T-helper 2 cell treated with Interferon-gamma antibody and Interleukin-4, amounts not matched to agents 5 μg/mL and 100 μg/mL, for 36 hours (primary cell): ENCODE measurements around the gene CHMP6.
A peak's percentile ranks its signal among the peaks of the same experiment; 100 is the strongest.

Experiments used
- DNase-seq: peaks from one replicate; pipeline ENCODE4 v3.0.0; 2021; ENCODE audit warnings: low spot score
- H3K27ac Mint-ChIP-seq: one replicate; pipeline ENCODE4 v1.8.0; 2021; ENCODE audit warnings: mild to moderate bottlenecking, mixed read lengths
- H3K27me3 Mint-ChIP-seq: one replicate; pipeline ENCODE4 v1.8.0; 2021; ENCODE audit warnings: low read depth, mixed read lengths
- H3K36me3 Mint-ChIP-seq: one replicate; pipeline ENCODE4 v1.8.0; 2021; ENCODE audit warnings: low read depth, mixed read lengths
- H3K4me1 Mint-ChIP-seq: one replicate; pipeline ENCODE4 v1.8.0; 2021; ENCODE audit warnings: low read depth, mixed read lengths
- H3K4me3 Mint-ChIP-seq: one replicate; pipeline ENCODE4 v1.8.0; 2022; ENCODE audit warnings: mild to moderate bottlenecking, moderate library complexity, mixed read lengths
- H3K9me3 Mint-ChIP-seq: one replicate; pipeline ENCODE4 v1.8.0; 2021; ENCODE audit warnings: mixed read lengths

The CHMP6 gene

DNA sequence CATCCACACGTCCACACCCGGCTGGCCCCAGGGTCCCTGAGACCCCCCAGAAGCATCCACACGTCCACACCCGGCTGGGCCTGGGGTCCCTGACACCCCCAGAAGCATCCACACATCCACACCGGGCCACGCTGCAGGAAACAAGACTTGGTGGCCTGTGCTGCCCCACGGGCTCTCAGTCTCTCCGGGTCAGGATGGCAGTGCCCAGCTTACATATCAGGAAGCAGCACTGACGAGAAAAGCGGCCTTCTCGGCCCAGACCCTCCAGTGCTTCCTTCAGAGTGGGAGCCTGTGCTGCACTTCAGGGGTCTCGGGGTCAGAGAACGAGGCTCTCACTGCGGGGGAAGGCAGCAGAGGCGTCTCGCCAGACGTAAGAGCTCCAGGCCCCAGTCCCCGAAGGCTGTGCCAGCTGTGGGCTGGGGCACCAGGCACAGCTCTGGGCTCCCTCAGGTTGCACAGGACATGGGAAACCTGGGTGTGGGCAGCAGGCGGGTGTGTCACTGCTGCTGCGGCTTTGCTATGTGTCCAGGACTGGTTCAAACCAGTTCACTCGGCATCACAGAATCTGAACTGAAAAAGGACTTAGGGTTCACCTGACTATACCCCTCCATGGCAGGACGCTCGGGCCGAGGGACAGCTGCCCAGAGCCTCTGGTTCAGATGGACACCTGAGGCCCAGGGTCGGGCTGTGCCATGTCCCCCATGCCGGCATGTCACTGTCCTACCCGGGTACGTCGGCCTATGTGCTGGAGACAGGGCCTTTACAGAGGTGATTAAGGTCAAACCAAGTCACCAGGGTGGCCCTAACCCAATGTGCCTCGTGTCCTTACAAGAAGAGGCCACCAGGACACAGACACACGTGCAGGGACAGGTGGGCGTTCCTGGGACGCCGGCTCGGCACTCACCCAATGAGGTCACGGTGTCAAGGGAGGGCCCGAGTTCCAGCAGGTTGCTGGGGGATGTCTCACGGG is 40.2 kb upstream of the CHMP6 start:
- Mint-ChIP-seq H3K36me3 (peaks cover 31% of the 10 kb centered on the region), H3K4me1 (no peaks in the 10 kb centered on the region), H3K4me3 (no peak overlapping the region), H3K9me3 (no peaks in the 10 kb centered on the region), H3K27ac (peak overlapping the region; percentile 45), H3K27me3 (no peaks in the 10 kb centered on the region)
- DNase-seq: no peak

DNA sequence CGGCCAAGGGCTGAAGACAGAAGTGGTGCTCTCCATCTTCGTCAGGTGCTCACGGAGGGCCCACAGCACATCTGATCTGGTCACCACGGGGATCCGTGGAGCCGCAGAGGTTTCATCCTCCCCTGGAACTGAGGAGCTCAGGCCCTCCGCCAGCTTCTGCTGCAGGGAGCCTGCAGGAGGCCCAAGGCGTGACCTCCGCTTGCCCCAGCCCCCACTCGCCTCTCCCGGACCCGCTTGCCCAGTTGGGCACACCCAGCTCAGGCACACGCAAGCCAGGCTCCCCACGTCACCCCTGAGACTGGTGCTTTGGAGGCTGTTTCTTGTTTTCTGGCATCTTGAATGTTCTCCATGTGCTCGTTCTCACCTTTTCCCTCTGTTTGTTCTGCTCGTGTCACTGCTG is 39.4 kb upstream of the CHMP6 start:
- H3K27ac Mint-ChIP-seq: peak overlapping the region; percentile 4
- peaks cover 22% of the 10 kb centered on the region for H3K36me3 Mint-ChIP-seq
- H3K4me3 Mint-ChIP-seq: no peak overlapping the region
- no peaks in the 10 kb centered on the region for H3K4me1 Mint-ChIP-seq
- no peak for DNase-seq
- no peaks in the 10 kb centered on the region for H3K9me3 Mint-ChIP-seq
- no peaks in the 10 kb centered on the region for H3K27me3 Mint-ChIP-seq

DNA sequence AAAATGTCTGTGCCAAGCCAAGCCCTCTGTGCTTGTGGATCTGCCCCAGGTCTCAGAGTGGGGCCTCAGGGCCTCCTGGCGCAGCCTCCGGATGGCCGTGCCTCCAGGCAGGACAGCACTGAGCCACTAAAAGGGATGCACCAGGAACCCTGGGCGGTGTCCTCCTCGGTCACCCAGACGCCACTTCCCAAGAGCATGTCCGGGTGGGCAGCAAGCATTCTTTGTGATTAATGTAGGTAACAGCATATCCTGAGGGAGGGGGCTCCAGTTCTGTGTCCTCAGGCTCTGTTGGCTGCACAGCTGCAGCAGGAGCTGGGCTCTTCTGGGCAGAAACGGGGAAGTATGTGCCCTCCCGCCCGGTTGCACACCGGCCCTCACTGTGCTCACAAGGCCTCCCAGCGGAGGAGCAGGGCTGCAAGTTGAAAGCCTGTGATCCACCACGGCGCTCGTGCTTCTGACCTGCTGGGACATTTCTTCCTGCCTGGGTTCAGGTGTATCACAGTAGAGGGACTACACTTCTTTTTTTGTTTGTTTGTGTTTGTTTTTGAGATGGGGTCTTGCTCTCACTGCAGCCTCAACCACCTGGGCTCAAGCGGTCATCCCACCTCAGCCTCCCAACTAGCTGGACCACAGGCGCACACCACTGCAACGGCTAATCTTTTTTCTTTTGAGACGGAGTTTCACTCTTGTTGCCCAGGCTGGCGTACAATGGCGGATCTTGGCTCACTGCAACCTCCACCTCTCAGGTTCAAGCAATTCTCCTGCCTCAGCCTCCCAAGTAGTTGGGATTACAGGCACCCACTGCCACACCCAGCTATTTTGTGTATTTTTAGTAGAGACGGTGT is 37.9 kb upstream of the CHMP6 start:
- Mint-ChIP-seq H3K4me1 (no peaks in the 10 kb centered on the region), H3K27ac (peak overlapping the region; percentile 26), H3K4me3 (no peak overlapping the region), H3K36me3 (peaks cover 16% of the 10 kb centered on the region), H3K9me3 (no peaks in the 10 kb centered on the region), H3K27me3 (no peaks in the 10 kb centered on the region)
- DNase-seq: no peak

DNA sequence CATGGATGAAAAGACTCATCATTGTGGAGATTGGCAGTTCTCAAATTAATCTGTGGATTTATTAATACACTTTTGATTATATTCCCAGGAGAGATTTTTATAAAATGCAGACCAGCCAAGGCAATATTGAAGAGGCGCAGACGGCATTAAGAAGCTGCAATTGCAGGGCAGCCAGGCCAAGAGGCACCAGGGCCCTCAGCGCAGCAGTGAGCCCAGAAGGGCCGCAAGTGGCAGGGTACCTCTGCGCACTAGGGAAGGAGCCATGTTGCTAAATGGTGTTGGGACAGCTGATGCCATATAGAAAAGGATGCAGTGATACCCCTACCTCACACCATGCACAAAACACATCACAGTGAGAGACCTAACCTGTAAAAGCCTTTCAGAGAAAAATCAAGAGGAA is 36.6 kb upstream of the CHMP6 start:
- Mint-ChIP-seq H3K27ac (no peak overlapping the region), H3K4me1 (no peaks in the 10 kb centered on the region), H3K4me3 (no peak overlapping the region), H3K36me3 (peaks cover 16% of the 10 kb centered on the region), H3K9me3 (no peaks in the 10 kb centered on the region), H3K27me3 (no peaks in the 10 kb centered on the region)
- no peak for DNase-seq

DNA sequence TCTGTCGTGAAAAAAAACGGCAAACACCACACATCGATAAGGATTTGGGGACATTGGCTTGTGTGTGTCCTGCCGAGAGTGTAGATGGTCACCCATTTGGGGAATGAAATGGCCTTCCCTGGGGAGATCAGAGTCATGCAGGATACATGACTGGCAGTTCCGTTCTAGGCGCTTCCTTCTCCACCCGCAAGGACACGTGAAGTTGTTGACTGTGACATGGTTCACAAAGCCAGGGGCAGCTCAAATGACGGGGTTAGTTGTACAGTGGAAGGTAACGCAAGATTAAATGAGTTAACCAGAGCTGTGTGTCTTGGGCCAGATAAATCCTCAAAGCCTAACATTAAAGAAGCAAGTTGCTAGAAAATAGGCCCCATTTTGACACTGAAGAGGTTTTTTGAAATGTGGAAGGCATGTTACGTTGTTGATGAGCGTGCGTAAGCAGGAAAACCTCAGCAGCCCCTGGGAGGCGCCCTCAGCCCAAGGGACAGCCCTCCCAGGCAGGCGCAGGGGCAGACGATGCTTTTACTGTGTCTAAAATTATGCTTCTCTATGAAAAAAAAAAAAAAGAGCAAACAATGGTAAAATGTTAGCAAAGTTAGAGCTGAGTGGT is 35.9 kb upstream of the CHMP6 start:
- Mint-ChIP-seq H3K36me3 (peaks cover 14% of the 10 kb centered on the region), H3K27me3 (no peaks in the 10 kb centered on the region), H3K4me3 (no peak overlapping the region), H3K9me3 (no peaks in the 10 kb centered on the region), H3K27ac (no peak overlapping the region), H3K4me1 (no peaks in the 10 kb centered on the region)
- no peak for DNase-seq

DNA sequence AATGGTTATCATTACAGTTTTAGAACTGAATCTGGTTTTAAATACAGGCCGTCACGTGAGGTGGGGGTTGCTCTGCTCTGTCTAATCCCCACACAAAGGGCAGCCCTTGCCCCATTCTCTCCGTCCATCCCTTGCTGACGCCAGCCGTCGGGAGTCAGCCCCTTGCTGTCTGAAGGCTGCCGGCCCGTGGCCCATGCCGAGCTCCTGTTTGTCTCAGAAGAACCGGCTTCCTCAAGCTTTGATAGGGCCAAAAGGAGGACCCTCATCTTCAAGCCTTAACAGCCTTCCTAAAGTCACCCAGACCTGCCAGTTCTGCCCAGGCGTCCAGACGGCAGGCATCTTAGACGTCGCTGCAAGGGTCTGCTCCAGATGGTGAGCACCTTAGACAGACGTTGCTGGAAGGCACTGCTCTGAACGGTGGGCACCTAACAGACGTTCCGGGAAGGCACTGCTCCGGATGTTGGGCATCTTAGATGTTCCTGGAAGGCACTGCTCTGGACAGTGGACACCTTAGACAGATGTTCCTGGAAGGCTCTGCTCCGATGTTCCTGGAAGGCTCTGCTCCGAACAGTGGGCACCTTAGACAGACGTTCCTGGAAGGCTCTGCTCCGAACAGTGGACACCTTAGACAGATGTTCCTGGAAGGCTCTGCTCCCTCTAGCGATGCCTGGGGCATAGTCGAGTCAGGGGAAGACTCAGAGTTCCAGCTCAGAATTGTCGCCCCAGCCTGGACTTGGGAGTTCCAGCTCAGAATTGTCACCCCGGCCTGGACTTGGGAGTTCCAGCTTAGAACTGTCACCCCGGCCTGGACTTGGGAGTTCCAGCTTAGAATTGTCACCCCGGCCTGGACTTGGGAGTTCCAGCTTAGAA is 35.1 kb upstream of the CHMP6 start:
- no peak for DNase-seq
- Mint-ChIP-seq H3K36me3 (peaks cover 14% of the 10 kb centered on the region), H3K4me3 (no peak overlapping the region), H3K27ac (peak overlapping the region; percentile 52), H3K9me3 (no peaks in the 10 kb centered on the region), H3K27me3 (no peaks in the 10 kb centered on the region), H3K4me1 (no peaks in the 10 kb centered on the region)

DNA sequence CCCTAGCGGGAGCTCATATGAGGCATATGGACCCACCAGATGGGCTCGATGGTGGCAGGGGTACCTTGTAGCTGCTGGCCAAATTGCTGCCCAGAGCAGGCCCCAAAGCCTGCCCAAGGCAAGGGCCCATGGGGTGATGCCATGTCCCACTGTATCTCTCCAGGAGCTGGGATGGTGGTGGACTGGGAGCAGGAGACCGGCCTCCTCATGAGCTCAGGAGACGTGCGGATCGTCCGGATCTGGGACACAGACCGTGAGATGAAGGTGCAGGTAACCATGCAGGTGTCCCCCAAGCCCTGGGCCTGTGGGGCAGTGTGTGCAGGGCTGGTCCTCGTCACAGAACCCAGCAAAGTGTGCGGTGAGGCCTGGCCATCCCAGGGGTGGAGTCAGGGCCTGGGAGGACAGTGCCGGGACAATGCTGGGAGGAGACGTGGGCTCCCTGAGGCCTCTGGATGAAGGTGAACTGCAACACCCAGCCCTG is 34.1 kb upstream of the CHMP6 start:
- Mint-ChIP-seq H3K27me3 (no peaks in the 10 kb centered on the region), H3K36me3 (peaks cover 7% of the 10 kb centered on the region), H3K4me3 (no peak overlapping the region), H3K9me3 (no peaks in the 10 kb centered on the region), H3K27ac (no peak overlapping the region), H3K4me1 (no peaks in the 10 kb centered on the region)
- no peak for DNase-seq

DNA sequence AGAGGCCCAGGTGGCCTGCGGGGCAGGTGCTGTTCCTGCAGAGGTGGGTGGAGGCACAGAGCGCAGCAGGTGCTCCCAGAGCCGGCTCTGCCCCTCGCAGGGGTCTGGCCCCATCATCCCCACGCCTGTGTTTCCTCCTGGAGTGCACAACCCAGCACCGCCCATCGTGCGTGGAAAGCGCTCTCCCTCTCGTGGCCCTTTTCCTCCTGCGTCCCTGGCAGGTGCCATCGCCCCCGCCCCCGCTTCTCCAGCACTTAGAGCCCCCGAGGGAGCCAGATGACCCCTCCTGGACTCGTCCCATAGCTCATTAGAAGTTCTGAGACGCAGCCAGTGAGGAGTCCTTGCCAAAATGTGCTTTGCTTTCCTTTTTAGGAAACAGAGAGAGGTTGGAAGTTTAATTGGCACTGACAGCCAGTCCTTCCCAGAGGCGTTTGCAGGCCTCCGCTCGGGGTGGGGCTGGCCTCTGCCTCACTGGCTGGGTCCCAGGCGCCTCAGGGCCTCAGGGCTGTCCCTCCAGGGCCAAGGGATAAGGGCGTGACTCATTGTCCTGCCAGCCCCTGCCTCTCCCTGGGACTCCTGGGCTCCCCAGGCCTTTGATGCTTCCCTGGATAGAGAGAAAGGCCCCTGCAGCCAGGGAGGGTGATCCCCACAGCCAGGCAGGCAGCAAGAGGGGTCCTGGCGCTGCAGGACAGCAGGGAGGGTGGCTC is 32.2 kb upstream of the CHMP6 start:
- H3K27ac Mint-ChIP-seq: no peak overlapping the region

DNA sequence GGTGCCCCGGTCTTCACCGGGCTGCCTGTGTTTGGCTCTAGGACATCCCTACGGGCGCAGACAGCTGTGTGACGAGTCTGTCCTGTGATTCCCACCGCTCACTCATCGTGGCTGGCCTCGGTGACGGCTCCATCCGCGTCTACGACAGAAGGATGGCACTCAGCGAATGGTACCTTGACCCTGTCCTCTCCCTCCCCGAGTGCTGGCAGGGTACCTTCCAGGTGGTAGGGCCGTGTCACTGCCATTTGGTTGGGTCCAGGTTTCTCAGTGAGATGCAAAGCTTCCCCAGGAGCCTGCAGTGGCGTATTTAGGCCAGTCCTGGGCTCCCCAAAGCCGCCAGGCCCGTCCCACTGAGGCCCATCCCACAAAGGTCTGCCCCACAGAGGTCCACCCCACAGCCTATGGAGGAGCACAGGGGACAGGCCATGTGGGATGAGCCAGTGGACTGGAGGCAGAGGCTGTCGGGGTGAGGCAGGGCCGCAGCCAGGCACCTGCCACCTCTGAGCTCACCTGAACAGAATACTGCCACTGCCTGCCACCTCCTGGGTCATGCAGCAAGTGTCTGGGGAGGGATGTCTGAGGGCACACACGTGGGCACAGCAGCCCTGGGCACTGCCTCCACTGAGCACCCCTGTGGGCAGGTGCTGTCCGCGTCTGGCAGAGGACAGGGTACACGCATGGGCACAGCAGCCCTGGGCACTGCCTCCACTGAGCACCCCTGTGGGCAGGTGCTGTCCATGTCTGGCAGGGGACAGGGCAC is 31.4 kb upstream of the CHMP6 start:
- Mint-ChIP-seq H3K36me3 (peaks cover 8% of the 10 kb centered on the region), H3K4me3 (no peak overlapping the region), H3K9me3 (no peaks in the 10 kb centered on the region), H3K4me1 (no peaks in the 10 kb centered on the region), H3K27me3 (no peaks in the 10 kb centered on the region), H3K27ac (no peak overlapping the region)
- DNase-seq: no peak

More for the DNA sequence above, 32.2 kb upstream of the CHMP6 start:
- Mint-ChIP-seq H3K4me3 (no peak overlapping the region), H3K36me3 (peaks cover 9% of the 10 kb centered on the region), H3K27me3 (no peaks in the 10 kb centered on the region), H3K9me3 (no peaks in the 10 kb centered on the region), H3K4me1 (no peaks in the 10 kb centered on the region)
- DNase-seq: no peak

DNA sequence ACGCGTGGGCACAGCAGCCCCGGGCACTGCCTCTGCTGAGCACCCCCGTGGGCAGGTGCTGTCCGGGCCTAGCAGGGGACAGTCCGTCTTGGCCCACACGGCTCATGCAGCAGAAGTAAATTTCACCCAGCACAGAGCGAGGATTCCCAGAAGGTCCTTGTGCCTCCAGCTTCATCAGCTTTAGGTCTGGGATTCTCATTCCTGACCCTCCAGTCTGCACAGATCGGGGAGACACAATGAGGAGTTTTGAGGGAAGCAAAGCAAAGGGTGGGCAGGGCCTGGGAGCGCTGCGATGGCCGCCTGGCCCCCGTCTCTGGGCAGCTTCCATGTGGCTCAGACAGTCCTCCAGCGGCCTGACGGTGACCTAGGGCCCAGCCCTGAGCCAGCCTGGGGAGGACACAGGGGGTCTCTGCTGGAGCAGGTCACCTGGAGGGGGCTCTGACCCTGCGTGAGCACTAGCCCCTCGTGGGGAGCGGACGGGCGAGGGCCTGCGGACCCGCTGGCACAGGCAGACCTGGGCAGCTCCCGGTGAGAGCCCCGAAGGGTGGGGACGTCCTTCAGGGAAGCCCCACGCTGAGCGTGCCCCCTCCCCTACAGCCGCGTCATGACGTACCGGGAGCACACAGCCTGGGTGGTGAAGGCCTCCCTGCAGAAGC is 30.7 kb upstream of the CHMP6 start:
- Mint-ChIP-seq H3K27me3 (no peaks in the 10 kb centered on the region), H3K4me3 (no peak overlapping the region), H3K36me3 (peaks cover 8% of the 10 kb centered on the region), H3K9me3 (no peaks in the 10 kb centered on the region), H3K27ac (no peak overlapping the region), H3K4me1 (no peaks in the 10 kb centered on the region)
- no peak for DNase-seq

DNA sequence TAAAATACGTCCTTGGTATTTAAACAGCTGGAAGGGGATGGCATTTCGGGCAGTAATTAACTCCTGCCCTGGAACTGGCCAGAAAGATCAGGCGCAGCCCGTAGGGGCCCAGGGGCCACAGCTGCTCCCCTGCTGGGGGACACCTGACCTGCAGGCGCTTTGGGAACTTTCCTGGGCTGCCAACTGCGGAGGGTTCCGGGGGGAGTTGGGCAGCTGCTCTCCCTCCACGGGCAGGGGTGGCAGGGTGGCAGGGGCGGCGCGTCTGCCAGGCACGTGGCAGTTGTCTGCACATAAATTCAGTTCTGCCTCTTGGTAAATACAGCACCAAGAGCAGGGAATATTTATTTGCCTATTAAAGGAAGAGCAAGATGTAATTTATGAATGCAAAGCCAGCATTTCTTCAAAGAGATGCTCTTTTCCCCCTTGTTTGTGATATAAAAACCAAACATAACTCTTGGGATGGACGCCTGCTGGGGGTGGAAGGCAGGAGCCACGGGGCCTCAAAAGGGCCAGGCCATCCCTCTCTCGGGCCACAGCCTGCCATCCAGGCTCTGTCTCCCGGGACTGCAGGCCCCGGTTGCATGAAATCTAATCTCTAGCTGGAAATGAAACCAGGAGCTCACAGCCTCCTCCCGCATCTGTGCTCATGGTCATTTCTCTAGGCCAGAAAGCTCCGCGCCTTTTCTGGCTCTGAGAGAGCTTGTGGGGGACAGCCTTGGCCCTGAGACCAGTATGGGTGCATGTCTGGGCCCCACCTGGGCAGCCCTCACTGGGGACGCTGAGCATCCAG is 29.9 kb upstream of the CHMP6 start:
- no peaks in the 10 kb centered on the region for H3K27me3 Mint-ChIP-seq
- no peak overlapping the region for H3K27ac Mint-ChIP-seq
- H3K36me3 Mint-ChIP-seq: peaks cover 9% of the 10 kb centered on the region
- no peaks in the 10 kb centered on the region for H3K4me1 Mint-ChIP-seq
- H3K4me3 Mint-ChIP-seq: no peak overlapping the region
- no peaks in the 10 kb centered on the region for H3K9me3 Mint-ChIP-seq
- no peak for DNase-seq
